Stimulated activated CD8-positive, alpha-beta memory T cell treated with anti-CD3 and anti-CD28 coated beads, Interleukin-4, amount 100 ng/mL, for 4 hours (primary cell): ENCODE data around the gene NTM.
"Not testable (repeated sequence)": the region's sequence is repeated elsewhere in the genome, so short reads cannot be mapped to it uniquely, and the experiment has no call there.

Source experiments
- DNase-seq, 2 donors: peaks; one replicate each; pipeline ENCODE4 v3.0.0-alpha.2; 2020; ENCODE audit warnings: low read depth in 2 of 2, low spot score in 1 of 2

The NTM gene

GRCh38 chr11:131664293-131664692 lies 293.9 kb downstream of the NTM start:
- DNase-seq = no peak

- DNase-seq = no peak
These were observed 294.4 kb downstream of the NTM start for GRCh38 chr11:131664816-131665215.

DNA sequence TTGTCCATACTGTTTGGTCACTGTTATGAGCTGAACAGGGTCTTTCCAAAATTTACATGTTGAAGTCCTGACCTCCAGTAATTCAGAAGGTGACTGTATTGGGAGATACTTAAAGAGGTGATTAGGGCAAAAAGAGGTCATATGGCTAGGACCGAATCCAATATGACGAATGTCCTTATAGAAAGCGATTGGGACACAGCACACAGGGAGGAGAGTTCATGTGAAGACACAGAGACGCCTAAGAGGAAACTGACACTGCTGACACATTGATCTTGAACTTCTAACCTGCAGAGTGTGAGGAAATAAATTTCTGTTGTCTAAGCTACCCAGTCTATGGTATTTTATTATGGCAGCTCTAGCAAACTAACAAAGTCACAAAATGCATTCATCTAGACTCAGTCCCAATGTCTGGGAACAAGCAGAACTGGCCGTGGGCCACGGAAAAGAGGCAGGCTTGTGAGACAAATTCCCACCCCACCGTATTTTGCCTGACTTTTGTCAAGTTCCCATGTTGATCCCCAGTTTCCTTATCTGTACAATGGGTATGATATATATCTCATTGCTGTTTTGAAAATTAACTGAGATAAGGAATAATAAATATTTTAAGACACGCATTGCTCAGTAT lies 295.0 kb downstream of the NTM start:
- DNase-seq = no peak

DNA sequence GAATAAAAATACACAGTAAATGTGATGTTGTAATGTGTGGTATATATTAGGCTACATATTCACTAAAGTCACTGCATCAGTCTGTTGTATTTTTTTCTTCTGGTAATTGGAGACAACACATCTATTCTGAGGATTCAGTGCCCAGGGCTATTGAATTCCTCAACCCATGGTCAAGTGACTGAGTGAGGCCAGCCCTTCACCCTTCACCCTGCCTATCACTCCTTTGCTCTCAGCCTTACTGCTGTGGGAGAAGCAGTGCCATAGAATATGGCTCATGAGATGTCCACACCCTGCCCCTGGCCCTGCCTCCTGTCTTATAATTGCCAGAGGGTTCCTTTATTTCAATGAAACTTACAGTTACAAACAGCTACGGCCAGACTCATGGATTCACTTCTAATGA lies 295.6 kb downstream of the NTM start:
- DNase-seq = no peak

DNA sequence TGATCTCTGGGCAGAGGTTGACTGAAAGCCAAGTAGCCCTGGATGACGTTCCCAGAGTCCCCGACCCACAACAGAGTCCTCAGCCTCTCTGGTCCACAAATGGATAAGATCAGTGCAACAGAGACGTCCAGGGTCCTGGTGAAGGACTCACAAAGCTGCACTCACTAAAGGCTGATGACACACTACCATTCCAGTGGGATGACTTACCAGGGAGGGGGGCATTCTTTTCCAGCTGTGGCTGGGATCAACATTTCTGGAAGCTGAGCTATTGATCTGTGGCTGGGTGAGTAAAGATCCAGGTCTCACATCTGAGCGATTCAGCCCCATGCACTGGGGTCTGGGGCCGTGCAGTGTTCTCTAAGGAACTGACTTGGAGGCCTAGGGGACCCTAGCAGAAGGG lies 296.2 kb downstream of the NTM start:
- no peak for DNase-seq

DNA sequence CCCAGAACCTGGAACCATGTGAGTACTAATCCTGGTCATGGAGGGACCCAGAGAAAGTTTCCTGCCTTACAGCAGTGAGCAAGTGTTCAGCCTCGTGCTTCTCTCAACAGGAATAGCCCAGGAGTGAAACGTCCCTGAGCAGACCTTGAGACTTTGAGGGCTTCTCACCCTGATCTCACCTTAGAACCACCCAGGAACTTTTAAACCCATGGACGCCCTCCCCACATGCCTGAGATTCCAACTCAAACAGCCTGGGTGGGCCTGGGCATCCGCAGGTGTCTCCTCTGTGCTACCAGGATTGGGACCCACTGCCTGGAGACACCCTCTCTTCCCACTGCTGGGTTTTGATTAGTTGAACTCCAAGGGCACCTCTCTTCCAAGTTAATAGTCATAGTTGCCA lies 297.2 kb downstream of the NTM start:
- DNase-seq = no peak

GRCh38 chr11:131668500-131669400 lies 298.3 kb downstream of the NTM start:
- DNase-seq = no peak

GRCh38 chr11:131669401-131669780 lies 299.0 kb downstream of the NTM start:
- no peak for DNase-seq

DNA sequence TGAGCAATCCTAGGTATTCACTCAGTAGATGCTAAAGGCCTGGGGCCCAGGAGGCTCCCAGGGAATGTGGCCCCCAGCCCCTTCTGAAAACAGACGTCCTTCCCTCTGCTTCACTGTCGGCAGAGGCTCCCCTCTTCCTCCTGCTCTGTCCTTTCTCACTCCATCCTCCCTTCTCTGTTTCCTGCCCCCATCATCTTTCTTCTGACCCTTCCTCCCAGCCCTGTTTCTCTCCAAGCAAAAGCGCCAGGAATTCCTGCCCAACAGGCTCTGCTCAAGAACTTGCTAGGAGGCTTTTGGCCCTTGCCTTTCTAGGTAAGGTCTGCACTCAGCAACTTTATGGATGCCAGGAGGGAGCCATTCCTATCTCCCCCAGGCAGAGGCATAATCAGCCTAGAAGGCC lies 300.5 kb downstream of the NTM start:
- no peak for DNase-seq

DNA sequence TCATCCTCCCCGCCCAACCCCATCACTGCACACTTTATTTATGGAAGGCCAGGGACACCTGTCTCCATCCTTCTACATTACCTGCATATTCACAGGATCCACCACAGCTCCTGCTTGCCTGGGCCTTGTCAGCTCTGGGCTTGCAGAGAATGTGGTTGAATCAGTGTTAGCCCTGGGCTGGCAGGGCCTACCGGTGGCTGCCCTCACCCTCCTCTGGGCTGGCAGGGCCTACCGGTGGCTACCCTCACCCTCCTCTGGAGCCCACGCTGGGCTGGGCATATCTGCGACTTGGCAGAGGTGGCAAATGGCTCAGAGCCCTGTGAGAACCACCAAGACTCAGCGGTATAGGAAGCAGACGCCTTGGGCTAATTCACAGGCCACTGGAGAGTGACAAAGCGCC lies 300.9 kb downstream of the NTM start:
- no peak for DNase-seq

- no peak for DNase-seq
These were observed 301.3 kb downstream of the NTM start for GRCh38 chr11:131671734-131672133.

GRCh38 chr11:131672191-131672590 lies 301.8 kb downstream of the NTM start:
- DNase-seq = no peak

DNA sequence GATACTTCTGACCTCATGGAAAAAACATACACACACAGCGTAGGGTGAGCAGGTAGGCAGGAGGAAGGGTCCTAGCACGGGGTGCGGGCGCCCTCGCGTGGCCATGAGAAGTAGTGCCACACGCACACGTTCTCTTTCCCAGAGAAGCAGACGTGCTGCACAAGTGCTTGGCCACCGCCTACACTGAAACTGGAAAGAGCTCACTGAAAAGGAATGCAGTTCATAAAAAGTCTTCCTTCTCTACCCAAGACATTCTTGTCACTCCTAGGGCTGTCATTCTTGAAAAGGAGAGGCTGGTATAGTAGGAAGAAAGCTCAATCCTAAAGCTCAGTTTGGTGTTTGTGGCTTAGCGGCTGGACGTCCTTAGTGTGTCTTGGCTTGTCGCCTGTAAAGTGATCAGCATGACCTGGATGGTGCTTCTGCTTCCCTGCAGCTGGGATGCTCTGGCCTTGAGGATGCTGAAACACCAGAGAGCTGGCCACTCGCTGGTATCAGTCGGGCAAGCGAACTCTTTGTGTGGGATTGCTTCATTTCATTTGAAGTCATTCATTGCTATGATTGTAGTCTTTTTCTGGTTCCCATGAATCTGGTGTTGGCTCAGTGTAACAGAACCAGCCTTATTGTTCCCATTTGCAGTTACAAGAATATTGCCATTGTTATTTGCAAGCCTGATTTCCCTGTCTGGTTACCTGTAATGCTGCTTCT lies 303.8 kb downstream of the NTM start:
- DNase-seq = no peak

GRCh38 chr11:131675121-131675888 lies 304.9 kb downstream of the NTM start:
- no peak for DNase-seq

GRCh38 chr11:131677828-131678470 lies 307.5 kb downstream of the NTM start:
- DNase-seq = no peak

GRCh38 chr11:131678658-131679340 lies 308.4 kb downstream of the NTM start:
- DNase-seq = no peak

GRCh38 chr11:131680448-131680847 lies 310.0 kb downstream of the NTM start:
- DNase-seq = not testable (repeated sequence)

DNA sequence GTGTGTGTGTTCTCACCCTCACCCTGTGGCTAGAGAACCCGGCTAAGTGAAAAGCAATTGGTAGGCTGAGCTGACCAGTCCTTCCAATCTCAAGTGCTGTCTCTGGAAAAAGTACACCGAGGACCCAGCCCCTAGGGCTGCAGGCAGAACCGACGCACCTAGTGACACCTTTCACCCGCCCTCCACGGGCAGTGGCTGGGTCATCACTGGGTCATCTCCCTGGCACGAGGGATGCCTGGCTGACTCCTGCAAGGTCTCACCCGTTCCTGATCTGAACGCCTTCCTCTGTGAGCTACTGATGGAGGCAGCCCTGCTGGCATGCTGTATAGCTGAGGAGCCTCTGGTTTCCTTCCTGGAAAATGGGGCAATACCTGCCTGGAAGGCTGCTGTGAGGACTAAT lies 311.5 kb downstream of the NTM start:
- DNase-seq = no peak

DNA sequence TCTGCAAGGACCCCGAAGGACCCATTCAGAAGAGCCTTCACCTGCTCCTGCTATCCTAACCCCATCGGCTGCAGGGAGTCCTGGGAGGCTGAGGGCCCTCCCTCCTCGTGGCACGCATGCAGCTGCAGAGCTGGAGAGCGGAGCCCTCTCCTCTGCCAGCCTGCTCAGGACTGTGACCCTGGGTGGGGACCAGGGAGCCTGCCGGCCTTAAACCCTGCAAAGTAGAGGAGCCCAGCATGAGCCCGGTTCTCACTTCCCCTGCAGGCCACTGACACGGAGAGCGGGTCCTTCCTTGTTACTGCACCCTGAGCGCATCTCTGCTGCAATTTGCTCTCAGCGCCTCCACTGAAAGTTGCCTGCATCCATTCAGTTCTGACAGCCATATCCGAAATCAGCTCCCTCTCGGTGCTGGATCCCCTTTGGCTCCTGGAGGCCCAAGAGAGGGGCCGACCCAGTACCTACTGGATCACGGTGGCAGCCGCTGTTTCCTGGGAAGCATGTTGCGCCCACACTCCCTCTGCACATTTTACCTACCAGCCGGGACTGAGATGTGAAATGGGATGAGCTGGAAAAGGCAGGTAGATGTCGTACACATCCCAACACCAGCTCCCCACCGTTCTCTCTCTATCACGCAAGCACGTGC lies 312.1 kb downstream of the NTM start:
- DNase-seq = no peak

DNA sequence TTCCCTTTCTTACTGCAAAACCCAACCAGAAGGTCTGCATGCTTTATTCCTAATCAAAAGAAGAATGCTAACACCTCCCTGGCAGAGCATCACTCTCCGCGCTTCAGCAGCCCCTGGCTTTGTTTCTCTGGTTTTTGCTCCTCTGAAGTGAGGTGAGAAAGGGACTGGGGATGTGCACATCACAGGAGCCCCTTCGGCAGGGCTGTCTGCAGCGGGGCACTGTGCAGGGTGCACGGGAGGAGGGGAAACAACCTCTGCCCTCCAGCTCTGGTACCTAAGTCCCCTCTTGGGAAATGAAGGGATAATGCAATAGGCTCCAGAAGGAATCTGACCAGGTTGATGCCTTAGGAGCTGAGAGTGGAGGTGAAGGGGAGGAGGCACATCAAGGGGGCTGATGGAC lies 312.7 kb downstream of the NTM start:
- no peak for DNase-seq
